Measurements from ENCODE around the gene MBOAT1.
"Not testable (repeated sequence)": the region's sequence is repeated elsewhere in the genome, so short reads cannot be mapped to it uniquely, and the experiment has no call there.

MBOAT1 gene

DNA sequence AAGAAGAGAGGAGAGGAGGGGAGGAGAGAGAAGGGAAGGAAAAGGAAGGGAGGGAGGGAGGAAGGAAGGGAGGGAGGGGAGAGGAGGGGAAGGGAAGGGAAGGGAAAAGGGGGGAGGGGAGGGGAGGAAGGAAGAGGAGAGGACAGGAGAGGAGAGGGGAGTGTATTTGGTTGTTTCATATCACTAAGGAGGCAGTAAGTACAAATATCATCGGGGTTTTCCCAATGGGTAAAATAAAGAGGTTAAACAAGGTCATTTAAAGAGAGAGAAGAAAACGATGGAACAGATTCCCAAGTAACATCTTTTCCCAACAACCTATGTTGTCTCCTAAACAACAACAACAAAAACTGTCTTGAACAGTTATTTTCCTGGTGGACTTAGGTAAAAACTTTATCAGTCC lies 43.6 kb downstream of the MBOAT1 start:
- DNase-seq: no peak

DNA sequence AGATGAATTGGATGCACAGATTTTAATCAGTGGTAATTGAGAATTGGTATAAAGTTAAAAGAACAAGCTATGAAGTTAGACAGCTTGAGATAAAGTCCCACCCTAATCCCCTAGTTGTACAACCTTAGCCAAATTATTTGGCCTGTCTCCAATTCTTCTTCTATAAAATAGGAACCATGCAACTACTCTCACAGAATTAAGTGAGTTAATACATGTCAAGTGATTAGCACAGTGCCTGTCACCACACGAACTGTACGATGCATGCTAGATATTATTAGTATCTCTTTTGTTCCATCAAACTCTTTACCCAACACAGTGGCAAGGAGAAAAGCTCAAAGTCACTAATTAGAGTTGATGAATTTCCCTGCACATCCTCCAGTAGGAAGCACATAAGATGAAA lies 44.7 kb downstream of the MBOAT1 start:
- no peak for DNase-seq

DNA sequence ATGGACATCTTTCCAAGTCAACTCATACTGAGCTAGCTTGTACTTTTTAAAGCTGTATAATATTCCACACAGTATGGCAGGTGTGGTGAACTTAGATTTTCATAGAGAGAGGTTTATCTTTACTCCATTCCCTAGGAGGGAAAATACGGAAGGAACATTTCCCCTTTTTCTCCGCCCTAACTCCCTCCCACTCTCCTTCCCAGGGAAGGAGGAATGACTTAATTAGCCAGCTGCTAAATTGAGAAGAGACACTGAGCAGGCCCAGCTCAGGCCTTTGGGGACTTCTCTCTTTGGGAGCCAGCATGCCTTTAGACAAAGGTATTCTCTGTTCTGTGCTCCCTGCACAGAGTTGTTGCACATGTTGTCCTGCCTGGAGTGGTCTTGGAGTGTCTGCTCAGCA lies 46.1 kb downstream of the MBOAT1 start:
- no peak for DNase-seq

DNA sequence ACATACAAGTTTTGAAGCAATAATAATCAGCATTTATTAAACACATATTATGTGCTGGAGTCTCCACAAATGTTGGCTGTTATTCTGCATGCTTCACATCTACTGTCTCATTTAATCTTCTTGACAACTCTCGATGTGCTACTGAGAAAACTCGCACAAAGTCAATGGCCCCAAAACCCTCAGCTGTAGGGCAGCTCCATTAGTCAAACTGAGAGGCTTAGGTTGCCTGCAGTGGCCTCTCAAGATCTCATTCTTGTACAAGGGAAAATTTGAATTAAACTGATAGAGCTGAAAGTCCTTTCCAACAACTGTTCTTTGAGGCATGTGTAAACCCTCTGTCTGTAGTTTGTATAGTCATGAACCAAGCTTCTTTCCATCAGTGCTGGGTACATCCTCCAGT lies 49.8 kb downstream of the MBOAT1 start:
- no peak for DNase-seq

DNA sequence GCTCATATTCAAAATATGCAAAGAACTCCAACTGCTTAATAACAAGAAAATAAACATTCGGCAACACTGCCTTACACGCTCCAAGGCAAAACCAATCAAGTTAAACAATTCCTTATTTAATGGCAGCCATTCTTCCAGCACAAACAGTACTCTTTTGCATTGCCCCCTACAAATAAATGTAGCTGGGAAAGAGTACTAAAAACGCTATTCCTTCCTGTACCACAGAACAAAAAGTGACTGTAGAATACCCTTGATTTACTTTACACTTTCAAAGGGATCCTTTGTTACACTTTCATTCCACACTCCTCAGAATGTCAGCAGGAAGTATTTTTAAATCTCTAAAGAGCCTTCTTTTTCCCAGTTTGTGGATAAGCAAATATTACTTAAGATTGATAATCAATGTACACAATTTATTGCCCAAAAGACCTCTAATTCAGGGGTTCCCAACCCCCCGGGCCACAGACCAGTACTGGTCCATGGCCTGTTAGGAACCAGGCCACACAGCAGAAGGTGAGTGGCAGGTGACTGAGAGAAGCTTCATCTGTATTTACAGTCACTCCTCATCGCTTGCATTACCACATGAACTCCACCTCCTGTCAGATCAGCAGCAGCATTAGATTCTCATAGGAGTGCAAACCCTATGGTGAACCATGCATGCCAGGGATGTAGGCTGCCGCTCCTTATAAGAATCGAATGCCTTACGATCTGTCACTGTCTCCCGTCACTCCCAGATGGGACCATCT lies 51.6 kb downstream of the MBOAT1 start:
- DNase-seq: no peak

DNA sequence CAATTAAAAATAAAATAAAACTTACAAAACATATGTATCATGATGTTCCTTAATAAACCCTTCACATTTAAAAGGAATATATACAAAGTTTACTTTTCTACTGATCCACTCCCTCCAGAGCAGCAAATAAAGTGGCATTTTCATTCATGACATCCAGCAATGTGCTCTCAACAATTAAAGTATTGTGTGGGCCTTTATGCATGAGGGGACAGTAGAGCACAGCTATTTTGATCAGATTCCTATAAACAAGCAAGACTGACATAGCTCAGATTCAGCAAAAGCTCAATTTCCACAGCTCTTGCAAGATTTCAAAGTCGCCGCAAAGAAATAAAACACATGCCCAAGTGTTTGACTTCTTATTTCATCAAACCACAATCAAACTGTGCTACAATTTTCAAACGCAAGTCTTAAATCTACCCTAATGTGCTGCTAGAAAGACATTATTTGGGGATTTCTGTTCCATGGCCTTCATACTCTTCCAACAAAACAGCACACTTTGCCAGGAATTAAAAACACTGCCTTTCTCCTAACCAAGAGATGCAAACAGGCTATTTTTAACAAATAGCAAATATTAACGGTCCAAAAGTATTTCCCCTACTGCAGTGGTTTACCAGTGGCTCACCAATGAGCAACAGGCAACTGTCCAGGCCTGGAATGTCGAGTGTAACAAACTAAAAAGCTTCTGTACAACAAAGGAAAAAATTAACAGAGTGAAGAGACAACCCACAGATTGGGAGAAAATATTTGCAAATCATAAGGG lies 52.3 kb downstream of the MBOAT1 start:
- DNase-seq: no peak

DNA sequence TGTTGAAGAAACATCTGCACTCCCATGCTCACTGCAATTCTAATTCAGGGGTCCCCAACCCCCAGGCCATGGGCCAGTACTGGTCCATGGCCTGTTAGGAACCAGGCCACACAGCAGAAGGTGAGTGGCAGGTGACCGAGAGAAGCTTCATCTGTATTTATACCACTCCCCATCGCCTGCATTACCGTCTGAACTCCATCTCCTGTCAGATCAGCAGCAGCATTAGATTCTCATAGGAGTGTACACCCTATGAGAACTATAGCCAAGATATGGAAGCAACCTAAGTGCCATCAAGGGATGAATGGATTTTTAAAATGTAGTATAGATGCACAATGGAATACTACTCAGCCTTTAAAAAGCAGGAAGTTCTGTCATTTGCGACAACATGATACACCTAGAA lies 53.2 kb downstream of the MBOAT1 start:
- DNase-seq: no peak

DNA sequence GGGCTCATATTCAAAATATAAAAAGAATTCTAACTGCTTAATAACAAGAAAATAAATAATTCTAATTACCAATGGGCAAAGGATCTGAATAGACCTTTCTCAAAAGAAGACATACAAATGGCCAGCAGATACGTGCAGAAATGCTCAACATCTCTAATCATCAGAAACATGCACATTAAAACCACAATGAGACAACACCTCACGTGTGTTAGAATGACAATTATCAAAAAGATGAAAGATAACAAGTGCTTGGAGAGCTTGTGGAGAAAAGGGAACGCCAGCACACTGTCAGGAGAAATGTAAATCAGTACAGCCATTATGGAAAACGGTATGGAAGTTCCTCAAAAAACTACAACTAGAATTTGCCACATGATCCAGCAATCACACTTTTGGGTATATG lies 53.6 kb downstream of the MBOAT1 start:
- DNase-seq: no peak

DNA sequence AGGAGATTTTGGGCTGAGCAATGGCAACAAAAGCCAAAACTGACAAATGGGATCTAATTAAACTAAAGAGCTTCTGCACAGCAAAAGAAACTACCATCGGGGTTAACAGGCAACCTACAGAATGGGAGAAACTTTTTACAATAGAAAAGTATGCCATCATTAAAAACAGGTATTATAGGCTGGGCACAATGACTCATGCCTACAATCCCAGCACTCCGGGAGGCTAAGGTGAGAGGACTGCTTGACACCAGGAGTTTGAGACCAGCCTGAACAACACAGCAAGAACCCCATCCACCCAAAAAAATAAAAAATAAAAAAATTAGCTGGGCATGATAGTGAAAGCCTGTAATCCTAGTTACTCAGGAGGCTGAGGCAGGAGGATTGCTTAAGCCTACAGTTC lies 55.4 kb downstream of the MBOAT1 start:
- no peak for DNase-seq

DNA sequence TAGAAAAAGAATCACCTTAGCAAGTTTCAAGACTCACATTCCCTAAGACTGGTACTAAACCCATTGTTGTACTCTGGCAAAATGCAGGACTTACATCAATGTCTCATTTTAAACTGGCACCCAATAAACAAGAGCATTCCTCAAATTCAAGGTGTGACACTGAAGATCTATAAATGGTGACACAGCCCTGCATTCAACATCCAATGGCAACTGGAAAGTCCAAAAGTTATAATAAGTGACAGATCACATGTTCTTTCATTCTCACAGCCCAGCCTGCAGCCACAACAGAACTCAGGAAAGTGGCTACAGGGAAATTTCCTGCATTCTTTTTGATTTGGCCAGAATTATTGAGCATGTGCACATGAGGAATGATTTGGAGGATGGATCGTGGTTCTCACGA lies 57.5 kb downstream of the MBOAT1 start:
- DNase-seq: no peak

DNA sequence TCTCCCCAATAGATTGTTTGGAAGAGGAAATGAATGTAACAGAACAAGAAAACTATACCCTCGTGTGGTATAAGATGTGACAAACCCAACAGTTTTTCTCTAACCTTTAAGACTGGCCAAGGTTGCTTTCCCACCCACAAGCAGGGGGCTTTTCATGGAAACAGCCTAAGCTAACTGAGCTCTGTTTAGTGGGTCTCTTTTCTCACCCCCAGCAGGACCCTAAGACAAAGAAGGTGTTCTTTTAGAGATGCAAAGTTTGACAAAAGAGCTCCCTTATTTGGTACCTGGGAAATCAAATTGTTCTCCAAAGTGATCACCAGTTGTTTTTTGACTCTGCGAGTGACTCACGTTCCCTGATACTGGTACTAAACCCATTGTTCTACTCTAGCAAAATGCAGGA lies 59.1 kb downstream of the MBOAT1 start:
- no peak for DNase-seq

DNA sequence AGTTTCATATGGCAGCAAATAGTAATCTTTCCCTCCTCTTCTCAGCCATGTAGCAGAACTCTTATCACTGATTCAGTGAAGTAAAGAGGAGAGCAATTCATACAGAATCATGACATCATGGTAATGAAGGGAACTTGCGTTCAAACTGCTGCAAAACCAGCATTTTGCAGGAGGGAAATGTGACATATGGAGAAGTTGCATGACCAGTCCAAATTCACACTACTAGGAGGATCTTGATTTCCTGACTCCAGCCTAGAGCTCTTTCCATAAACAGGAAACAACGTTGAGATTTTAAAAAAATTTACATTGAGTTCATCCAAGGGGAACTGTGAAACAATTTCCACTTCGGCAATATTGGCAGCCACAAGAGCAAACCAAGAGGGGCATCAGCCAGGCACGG lies 63.8 kb downstream of the MBOAT1 start:
- no peak for DNase-seq

DNA sequence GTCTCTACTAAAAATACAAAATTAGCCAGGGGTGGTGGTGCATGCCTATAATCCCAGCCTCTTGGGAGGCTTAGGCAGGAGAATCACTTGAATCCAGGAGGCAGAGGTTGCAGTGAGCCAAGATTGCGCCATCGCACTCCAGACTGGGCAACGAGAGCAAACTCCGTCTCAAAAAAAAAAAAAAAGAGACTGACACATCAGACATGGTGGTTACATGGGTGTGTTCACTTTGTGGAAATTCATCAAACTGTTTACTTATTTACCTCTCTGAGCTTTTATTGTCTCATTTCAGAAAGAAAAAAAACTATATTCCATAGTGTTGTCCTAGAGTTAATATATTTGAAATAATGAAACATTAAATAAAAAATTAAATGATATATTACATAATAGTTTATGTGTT lies 64.8 kb downstream of the MBOAT1 start:
- DNase-seq: no peak

DNA sequence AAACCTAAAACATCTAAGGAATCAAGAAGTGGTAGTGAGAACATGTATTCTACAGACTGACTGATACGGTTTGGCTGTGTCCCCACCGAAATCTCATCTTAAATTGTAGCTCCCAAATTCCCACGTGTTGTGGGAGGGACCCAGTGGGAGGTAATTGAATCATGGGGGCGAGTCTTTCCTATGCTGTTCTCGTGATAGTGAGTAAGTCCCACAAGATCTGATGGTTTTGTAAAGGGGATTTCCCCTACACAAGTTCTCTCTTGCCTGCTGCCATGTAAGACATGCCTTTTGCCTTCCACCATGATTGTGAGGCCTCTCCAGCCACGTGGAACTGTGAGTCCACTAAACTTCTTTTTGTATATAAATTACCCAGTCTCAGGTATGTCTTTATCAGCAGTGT lies 65.4 kb downstream of the MBOAT1 start:
- not testable (repeated sequence) for DNase-seq

DNA sequence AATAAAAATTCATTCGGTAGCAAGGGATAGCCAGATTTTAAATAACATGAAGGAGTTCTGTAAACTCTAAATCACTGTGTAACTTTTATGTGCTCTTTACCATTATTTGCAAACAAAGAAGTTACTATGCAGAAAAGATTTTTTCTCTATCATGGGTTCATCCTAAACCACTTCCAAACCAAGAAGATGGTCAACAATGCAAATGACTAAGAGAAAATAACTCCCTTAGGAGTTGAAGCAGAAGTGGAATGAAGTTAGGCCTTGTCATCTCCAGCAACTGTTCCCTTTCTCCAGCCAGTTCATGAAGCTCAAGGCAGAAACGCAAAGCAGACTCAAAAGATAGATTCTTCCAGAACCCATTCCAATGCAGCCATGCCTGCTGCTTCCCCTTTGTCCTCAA lies 66.0 kb downstream of the MBOAT1 start:
- no peak for DNase-seq

DNA sequence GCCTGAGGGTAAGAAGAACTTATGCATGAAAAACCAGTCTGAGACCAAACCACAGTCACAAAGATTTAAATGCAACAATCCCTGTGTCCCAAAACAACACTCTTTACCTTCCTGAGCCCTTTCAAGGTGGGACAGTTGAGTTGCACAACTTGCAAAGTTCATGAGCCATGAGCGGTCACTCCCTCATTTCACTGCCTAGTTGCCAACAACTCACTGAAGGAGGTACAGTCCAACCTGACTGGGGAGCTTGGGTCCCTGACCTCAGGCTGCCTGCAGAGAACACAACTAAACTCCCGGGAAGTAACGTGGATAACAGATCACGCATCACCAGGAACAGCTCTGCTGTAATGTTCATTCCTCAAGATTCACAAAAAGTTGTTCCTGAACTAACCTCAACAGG lies 69.4 kb downstream of the MBOAT1 start:
- DNase-seq: no peak

DNA sequence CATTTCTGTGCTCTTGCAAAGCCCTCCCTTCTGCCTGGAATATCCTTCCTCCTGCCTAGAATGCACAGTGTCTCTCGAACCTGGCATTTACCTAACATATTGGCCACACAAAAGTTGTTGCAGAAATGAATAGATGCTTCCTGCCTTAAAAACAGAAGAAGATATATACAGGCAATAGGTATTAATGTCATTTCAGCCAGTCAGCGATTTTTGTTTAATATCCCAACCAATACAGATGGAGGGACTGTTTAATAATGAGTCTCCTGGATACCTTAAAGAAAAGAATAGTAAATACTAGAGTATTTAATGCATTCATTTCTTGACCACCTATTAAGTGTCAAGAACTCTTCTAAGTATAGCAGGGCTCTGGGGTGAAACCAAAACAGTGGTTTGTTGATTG lies 70.3 kb downstream of the MBOAT1 start:
- DNase-seq: no peak

DNA sequence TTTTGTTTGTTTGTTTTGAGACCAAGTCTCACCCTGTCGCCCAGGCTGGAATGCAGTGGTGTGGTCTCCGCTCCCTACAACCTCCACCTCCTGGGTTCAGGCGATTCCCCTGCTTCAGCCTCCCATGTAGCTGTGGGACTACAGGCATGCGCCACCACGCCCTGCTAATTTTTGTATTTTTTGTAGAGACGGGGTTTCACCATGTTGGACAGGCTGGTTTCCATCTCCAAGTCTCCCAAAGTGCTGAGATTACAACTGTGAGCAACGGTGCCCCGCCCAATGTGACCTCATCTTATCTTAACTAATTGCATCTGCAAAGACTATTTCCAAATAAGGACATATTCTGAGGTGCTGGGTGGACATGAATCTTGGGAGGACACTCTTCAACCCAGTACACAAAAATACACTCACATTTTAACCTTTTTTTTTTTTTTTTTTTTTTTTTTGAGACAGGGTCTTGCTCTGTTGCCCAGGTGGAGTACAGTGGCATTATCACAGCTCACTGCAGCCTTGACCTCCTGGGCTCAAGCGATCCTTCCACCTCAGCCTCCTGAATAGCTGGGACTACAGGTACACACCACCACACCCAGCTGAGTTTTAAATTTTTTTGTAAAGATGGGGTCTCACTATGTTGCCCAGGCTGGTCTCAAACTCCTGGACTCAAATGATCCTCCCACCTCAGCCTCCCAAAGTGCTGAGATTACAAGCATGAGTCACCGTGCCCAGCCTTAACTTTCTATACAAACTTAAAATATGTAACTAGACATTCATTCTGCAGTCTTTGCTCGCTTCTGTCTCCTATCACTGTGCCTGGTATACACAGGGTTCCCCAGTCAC lies 72.9 kb downstream of the MBOAT1 start:
- not testable (repeated sequence) for DNase-seq

DNA sequence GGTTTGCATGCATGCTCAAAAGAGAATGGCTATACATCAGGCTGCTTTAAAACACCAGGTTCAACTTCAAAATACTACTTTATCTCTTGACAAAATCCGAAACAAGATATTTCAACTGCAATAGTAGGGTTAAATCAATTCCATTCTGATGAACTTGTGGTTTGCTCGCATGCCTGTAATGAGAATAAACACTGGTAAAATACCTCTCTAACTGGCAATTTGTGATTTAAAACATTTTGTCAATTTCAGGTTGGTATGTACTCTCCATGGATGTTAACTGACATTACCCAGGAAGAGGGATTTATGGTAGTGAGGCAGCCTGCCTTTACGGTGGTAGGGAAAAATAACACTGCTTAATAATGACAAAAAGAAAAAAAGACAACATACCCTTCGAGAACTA lies 74.4 kb downstream of the MBOAT1 start:
- DNase-seq: no peak

DNA sequence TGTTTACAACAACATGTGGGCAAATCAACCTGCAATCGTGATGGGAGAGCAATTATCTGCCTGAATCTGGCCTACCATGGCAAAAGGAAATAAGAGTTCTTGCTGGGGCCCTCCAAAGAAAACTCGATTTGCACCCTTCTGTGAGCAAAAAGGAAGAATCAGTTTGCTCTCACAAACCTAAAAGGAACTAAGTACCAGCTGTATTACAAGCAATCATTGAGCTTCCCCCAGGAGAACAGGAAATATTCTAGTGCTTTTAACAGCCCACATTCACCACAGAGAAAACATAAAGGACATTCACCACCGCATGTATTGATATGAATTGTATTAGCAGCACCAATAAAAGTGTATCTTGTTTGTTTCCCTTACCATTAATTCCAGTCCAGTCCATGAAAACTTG lies 75.0 kb downstream of the MBOAT1 start:
- no peak for DNase-seq

DNA sequence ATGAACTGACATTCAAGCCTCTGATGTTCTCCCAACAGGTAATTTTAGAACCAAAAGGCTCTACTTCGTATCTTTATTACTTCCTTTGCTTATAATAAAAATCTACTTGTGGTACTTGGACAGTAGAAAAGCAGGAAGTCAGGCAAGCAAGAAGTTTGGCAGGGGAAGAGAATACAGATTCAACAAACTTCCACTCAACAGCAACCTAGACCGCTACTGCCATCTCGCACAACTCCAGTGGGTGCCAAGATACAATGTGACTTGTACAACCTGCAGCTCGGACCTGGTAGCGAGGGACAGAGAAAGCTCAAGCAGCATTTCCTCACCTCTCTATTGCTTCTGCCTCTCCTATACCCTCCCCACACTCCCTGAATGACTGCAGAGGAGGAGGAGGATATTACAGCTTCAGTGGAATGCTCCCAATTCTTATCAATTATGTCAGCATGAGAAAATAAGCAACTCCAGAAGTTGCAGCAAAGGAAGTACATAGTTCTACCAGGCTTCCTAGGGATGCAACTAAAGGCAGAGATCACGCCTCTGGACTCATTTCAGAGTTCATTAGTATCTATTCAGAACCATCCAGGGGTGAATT lies 76.5 kb downstream of the MBOAT1 start:
- DNase-seq: no peak

DNA sequence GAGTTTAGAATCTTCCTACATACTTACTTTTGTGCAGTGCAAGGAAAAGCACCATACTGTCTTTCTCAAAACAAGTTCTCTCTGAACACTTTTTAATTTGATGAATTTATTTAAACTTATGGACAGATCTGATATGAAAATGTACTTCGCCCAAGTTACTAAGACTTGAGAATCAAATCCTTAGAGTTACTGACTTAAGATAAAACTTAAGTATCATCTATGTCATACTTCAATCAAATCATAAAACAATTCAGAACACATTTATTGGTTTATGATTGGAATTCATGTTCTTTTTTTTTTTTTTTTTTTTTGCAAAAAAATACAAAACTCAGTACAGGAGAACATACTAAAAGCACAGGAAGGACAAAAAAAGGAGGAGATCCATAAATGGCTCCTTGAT lies 77.7 kb downstream of the MBOAT1 start:
- DNase-seq: no peak

DNA sequence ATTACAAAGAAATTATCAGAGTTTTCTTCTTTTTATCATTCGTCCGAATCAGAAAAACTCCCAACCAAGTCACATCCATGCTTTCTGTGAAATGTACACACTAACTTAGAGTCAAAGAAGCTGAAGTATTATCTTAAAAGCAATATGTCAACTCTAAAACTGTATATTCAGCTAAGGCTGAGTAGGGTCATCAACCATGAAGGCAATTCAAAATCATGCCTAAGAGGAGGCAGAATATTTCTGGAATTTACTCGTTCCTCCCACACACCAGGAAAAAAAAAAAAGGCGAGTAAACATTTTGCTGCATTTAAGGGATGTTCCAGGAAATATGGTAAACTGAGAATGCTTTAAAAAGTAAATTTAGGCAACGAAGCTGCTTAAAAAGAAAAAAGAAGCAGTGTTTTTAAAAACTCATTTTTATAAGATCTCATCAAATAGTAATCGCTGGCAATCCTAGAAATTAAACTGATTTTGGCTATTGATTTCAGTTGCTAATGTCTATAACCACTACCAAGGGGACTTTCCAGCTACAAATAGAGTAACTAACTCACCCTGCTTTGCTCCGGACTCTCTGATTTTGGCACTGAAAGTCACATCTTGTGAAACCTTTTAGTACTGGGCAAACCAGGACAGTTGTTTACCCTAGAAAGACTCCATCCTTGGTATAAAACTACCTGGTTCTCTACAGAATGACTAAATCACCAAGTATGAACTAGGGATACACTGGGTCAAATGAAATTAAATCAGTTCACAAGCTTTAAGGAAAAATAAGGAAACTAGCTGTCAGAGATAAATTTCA lies 82.8 kb downstream of the MBOAT1 start:
- no peak for DNase-seq

All from GDM1 (cell line).